ENCODE data around the gene TRPM3. TPM values are rescaled to one million over a fixed set of nuclear protein-coding genes. Genes with fewer than 3 reads are reported as not detected.

Gene TRPM3
- total and polyA plus RNA-seq, 9 of the 15 experiments (the other 6 are each of a cell fraction or from before 2014, with no cell fraction given), result 0.04 TPM; not detected in 8

- in situ Hi-C loops (cut with MboI), result no loop called here
- no peaks in the 10 kb centered on the region for H3K9me1 ChIP-seq (ENCODE audit: control insufficient read depth, insufficient read depth, low read length)
- ChIA-PET POLR2A (no interaction called here), CTCF (ENCODE audit: low intra/inter-chr PET ratio) (no interaction called here)
- H3K9me3 ChIP-seq (replicated peaks; ENCODE audit: control insufficient read depth, insufficient read depth, low read depth, low read length), result no peaks in the 10 kb centered on the region
- DNase-seq (ENCODE audit: extremely low read depth in 1 of 4, low spot score in 3 of 4) (no peak), FAIRE-seq (no peak), ATAC-seq (no peak)
- no peaks in the 10 kb centered on the region for H3K36me3 ChIP-seq (ENCODE audit: control insufficient read depth, insufficient read depth, low read length)
- no peaks in the 10 kb centered on the region for H3K79me2 ChIP-seq (ENCODE audit: control insufficient read depth, insufficient read depth, low read length)
- no peaks in the 10 kb centered on the region; a peak in 1 of 5 replicates for H3K4me1 ChIP-seq (replicated peaks in 1 of 2; ENCODE audit: control insufficient read depth in 2 of 2, insufficient read depth in 2 of 2, low read length in 2 of 2)
- no peak overlapping the region for H3K4me2 ChIP-seq (ENCODE audit: insufficient read depth, low read length)
- 12% methylated on average over 8 of the region's 8 CpGs for WGBS (ENCODE audit: insufficient coverage, low coverage, missing lambda C conversion rate)
- no TSS peak for BruUV-seq (replicated peaks)
- no peak overlapping the region for H3K27ac ChIP-seq (ENCODE audit: extremely low read depth, low read depth, low read length)
- no peak overlapping the region for H3K9ac ChIP-seq (ENCODE audit: insufficient read depth in 1 of 2, low read depth in 2 of 2, low read length in 2 of 2)
- no peaks in the 10 kb centered on the region for H4K20me1 ChIP-seq (replicated peaks; ENCODE audit: control insufficient read depth, insufficient read depth, low read length)
- peaks cover 0 to 5% of the 10 kb centered on the region in 2 experiments; a peak in 1 of 5 replicates for H3K27me3 ChIP-seq (ENCODE audit: control insufficient read depth in 2 of 2, insufficient read depth in 2 of 2, low read length in 2 of 2)
- no peak overlapping the region for H2AFZ ChIP-seq (ENCODE audit: low read depth, low read length)
- no peak overlapping the region for H3K4me3 ChIP-seq
- intact Hi-C loops (cut with micrococcal nuclease), result no loop called here
- TF ChIP-seq, protein P1, sequence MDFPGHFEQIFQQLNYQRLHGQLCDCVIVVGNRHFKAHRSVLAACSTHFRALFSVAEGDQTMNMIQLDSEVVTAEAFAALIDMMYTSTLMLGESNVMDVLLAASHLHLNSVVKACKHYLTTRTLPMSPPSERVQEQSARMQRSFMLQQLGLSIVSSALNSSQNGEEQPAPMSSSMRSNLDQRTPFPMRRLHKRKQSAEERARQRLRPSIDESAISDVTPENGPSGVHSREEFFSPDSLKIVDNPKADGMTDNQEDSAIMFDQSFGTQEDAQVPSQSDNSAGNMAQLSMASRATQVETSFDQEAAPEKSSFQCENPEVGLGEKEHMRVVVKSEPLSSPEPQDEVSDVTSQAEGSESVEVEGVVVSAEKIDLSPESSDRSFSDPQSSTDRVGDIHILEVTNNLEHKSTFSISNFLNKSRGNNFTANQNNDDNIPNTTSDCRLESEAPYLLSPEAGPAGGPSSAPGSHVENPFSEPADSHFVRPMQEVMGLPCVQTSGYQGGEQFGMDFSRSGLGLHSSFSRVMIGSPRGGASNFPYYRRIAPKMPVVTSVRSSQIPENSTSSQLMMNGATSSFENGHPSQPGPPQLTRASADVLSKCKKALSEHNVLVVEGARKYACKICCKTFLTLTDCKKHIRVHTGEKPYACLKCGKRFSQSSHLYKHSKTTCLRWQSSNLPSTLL (IDR thresholded peaks at IDR 0.05), result no peak
- TF ChIP-seq BRF2 (IDR thresholded peaks at IDR 0.05; ENCODE audit: borderline replicate concordance, insufficient read depth, insufficient read length) (no peak), ATF2 (CRISPR knock-in tag; IDR thresholded peaks at IDR 0.05) (no peak), SMAD1 (IDR thresholded peaks at IDR 0.05; ENCODE audit: low read depth, low read length, partially characterized antibody) (no peak), PHF20 (IDR thresholded peaks at IDR 0.05; ENCODE audit: partially characterized antibody) (no peak), ZBTB12 (CRISPR knock-in tag; IDR thresholded peaks at IDR 0.05) (no peak), SAFB2 (IDR thresholded peaks at IDR 0.05; ENCODE audit: borderline replicate concordance, low read depth, low read length, severe bottlenecking) (no peak), ZBTB9 (CRISPR knock-in tag; IDR thresholded peaks at IDR 0.05) (no peak), ZNF140 (CRISPR knock-in tag; IDR thresholded peaks at IDR 0.05) (no peak), DDX20 (tag; IDR thresholded peaks at IDR 0.05; ENCODE audit: low read depth) (no peak), RAD51 (IDR thresholded peaks at IDR 0.05; ENCODE audit: borderline replicate concordance, low read depth) (no peak)
- TF ChIP-seq, protein P2, sequence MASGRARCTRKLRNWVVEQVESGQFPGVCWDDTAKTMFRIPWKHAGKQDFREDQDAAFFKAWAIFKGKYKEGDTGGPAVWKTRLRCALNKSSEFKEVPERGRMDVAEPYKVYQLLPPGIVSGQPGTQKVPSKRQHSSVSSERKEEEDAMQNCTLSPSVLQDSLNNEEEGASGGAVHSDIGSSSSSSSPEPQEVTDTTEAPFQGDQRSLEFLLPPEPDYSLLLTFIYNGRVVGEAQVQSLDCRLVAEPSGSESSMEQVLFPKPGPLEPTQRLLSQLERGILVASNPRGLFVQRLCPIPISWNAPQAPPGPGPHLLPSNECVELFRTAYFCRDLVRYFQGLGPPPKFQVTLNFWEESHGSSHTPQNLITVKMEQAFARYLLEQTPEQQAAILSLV (tag; IDR thresholded peaks at IDR 0.05), result no peak
Observed at GRCh38 chr9:70564468-70565335, 556.7 kb downstream of the TRPM3 start.

Data from K562 (cell line).